ENCODE results near the gene SPDEF.

Gene SPDEF

DNA sequence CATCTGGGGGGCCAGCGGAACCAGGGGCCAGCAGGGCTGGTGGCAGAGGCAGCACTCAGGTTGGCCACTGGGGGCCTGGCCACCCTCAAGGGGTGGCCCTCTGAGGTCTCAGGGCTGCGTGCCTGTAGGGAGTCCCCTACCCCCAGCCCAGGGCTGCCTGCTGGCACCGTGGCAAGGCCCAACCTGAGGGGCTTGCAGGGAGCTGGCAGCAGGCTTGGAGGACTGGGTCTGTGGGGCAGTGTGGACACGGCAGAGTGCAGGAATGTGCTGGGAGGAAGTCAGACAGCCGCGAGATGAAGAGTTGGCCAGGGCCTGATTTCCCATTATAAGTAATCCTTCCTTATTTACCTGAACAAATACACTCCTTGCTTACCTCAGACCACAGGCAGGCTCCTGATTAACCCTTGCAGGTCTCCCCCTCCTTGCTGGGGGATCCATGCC is at the start of gene SPDEF:
Gene SPDEF (minus strand): TSS at position 299 of the 441 bp plus-strand sequence. CDS start 11,874 bp downstream, outside the sequence.
- DNase-seq (ENCODE audit: low read depth in 2 of 2, low spot score in 1 of 2): no peak

DNA sequence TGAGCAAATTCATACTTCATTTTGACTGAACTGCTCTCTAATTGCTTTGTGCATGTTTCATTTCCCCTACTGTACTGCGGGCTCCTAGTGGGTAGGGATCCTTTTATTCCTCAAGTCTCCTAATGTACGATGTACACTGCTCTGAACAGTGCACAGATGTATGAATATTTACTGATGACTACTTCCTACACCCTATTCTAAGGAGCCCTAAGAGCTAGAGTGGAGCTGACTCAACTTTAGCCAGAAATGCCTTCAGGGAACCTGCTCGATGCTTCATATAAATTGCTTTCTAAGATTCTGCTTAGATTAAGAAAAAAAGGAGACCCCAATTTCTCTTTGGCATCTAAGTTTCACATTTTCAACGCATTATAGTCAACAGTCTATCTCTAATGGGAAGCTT is 47.6 kb upstream of the SPDEF start:
- no peak for DNase-seq (ENCODE audit: low read depth in 2 of 2, low spot score in 1 of 2)

DNA sequence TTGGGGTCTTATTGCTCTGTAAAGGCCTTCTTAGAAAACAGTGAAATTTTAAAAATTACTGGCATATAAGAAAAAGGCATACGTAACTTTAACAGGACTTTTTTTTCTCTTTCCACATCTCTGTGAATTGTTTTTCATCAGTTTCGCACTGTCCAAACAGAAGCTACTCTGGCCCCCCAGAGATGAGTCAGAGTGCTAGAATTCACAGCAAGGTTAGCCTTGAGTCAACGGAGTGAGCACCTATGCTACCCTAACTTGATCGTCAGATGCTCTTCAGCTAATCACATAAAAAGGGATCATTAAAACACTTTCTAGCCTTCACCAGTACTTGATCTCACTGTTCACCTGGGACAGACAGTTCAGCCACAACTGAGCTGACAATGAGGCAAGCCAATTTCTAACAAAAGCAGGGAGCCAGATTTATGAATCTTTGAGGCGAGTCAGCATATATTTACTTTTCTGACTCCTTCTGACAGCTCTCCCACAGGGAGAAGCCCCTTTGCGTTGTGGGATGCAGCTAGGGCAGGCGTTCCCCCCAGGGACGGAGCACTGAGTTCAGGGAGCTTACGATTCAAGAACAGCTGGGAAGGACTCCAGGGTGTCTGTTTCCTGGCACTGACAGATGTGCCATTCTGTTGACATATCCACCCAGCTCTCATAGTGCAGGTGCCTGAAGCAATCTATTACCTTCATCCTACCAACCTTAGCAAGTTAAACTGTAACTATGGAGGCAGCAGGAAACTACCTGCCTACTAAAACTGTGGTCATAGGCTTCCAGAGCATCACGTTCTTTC is 46.4 kb upstream of the SPDEF start:
- no peak for DNase-seq (ENCODE audit: low read depth in 2 of 2, low spot score in 1 of 2)

DNA sequence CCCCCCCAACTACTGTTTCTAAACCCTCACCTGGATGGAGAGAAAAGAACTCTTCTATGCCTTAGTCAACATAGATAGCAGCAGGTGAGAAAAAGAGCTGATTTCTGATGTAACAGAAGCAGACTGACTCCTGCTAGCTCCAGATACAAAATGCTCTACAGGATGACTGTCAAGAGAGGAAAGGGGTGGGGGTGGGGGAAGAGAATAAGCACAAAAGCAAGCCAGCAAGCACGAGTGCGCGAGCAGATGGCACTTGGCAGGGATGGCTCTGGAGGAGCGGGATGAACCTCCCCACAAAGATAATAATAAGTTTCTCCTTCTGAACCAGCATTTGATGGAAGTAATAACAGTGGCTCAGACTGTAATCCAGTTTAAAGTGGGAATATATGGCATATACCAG is 45.6 kb upstream of the SPDEF start:
- no peak for DNase-seq (ENCODE audit: low read depth in 2 of 2, low spot score in 1 of 2)

DNA sequence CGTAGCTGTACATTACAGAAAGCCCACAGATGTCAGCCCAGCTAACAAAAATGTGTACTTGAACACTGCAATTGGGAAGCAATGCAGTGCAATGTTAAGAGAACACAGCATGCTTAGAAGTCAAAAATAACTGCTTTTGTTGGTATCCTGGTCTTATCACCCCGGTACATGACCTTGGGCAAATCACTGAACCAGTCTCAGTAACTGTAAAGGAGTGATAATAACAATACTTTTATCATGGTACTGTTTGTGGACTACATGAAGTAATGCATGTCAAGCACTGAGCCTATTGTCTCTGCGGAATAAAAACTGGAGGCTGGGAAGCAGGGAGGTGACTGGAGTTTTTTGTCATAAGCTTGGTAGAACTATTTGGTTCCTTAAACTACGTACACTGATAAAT is 44.7 kb upstream of the SPDEF start:
- no peak for DNase-seq (ENCODE audit: low read depth in 2 of 2, low spot score in 1 of 2)

DNA sequence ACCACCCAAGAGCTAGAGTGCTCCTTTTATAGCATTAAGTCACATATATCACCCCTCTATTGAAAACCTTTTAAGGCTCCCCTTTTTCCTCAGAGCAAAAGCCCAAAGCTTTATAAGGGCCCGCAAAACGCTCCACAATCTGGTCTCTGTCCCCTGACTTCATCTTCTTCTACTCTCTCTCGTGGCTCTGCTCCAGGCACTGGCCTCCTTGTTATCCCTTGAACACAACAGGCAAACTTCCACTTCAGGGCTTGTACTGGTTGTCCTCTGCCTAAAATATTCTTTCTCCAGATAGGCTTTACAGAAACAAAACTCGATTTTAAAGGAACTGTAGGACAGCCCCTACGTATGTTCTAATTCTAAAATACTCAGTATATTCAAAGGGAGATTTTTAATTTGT is 44.0 kb upstream of the SPDEF start:
- no peak for DNase-seq (ENCODE audit: low read depth in 2 of 2, low spot score in 1 of 2)

DNA sequence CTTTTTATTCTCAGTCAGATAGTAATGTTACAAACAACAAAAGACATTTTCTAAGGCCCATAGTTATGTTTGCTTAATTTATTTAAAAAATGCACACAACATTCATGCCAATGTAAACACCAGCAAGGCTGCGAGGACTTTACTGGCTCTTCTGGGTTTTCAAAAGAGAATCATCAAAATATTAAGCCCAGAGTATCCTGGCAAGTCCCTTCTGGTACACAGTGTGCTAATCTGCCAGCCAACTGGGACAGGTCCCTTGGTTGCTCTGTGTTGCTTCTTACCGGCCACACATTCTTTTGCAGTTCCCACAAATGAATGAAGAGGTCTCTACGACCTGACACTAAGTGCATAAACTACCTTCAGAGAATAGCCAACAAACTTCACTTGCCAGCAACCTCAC is 42.6 kb upstream of the SPDEF start:
- no peak for DNase-seq (ENCODE audit: low read depth in 2 of 2, low spot score in 1 of 2)

DNA sequence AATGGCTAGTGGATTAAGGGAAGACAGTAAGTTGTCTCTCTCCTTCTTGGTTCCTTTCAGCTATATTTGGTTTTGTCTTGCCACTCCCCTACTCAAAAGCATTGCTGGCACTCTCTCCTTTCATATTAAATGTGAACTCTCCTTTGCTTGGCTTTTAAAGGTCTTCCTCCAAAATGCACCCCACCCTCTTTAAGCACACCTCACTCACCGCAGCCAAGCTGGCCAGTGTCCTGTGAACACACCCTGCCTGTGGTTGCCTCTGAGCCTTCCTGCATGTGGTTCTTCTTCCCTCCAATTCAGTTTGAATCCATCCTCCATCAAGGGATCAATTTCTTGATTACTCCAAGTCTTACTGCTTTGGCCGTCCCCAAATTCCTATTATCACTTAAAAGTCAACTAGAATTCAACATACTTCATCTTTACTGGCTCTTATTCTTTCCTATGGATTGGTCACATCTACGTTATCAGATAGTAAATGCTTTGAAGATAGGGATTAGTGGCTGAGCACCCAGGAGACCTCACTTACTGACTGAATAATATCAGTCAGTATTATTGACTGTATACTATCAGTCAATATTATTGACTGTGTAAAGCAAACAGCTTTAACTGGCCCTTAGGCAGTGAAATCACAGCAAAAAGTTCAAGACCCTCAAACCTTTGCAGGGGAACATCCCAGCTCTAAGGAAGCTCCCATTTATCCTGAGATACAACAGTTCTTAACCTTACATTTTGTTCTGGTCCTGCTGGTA is 41.6 kb upstream of the SPDEF start:
- no peak for DNase-seq (ENCODE audit: low read depth in 2 of 2, low spot score in 1 of 2)

DNA sequence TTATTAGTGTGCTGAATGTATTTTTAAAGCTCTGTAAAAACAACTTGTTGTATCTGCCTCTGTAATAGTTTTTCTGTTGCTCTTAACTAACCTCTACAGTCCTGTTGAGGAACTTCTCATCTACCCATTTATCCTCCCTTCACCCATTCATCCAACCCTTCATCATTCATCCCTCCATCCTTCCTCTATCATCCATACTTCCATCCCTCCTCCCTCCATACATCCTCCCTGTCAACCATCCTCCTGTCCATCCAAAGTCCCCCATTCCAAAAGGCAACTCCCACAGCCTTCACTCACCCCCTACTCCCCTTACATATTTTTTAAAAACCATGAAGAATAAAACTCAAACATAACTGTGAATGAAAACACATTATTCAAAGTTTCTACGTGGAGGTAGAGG is 40.7 kb upstream of the SPDEF start:
- no peak for DNase-seq (ENCODE audit: low read depth in 2 of 2, low spot score in 1 of 2)

DNA sequence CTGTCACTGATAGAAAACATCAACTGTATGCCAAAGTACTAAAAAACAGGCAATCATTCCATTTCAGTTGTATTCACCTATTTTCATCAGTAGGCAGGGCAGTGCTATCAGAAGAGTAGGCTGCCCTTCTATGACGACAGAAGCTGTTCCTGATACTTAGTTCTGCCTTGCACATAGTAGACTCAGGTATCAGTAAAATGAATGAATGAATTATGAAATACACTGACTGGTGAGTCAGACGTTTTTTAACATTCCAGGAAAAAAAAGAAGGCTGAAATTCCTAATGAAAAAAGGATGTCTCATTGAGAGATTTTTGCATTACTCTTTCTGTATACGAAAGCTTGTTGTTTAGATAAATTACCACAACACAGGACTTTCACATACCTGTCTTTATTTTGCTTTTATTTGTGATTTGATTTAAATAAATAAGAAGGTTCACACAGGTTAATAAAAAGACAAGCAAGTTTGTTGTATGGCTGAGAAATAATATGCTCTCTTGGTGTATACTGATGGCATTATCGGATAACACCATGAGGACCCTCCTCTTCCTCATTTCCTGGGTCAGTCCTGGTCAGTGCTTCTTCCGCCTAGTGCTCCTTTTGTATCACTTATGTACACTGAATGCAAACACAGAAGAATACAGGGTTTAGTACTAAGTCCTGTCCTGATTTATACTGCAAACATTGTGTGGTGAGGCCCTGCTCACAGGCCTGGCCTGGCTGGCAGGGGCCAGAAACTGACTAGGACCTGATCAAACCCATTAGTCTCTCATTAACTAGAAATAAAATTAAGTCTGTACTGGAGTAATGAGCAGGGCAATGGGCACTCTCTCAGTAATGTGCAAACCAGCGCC is 39.4 kb upstream of the SPDEF start:
- no peak for DNase-seq (ENCODE audit: low read depth in 2 of 2, low spot score in 1 of 2)

DNA sequence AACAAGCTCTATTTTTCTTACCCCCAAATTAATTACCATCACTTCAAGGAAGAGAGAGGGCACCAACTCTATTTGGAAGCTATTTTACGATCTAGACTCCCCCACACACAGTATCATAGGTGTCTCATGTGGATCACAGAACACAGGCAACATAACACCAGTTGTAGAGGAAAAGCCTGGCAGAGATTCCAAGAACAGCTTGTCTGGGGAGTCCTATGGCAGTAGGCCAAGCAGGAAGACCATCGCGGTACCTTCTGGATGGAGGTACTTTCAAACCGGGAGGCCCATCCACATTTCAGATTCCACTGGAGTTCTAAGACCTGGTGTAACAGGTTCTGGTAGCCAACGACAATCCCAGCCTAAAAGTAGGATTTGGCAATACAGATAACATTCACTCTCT is 37.6 kb upstream of the SPDEF start:
- DNase-seq (ENCODE audit: low read depth in 2 of 2, low spot score in 1 of 2): no peak

DNA sequence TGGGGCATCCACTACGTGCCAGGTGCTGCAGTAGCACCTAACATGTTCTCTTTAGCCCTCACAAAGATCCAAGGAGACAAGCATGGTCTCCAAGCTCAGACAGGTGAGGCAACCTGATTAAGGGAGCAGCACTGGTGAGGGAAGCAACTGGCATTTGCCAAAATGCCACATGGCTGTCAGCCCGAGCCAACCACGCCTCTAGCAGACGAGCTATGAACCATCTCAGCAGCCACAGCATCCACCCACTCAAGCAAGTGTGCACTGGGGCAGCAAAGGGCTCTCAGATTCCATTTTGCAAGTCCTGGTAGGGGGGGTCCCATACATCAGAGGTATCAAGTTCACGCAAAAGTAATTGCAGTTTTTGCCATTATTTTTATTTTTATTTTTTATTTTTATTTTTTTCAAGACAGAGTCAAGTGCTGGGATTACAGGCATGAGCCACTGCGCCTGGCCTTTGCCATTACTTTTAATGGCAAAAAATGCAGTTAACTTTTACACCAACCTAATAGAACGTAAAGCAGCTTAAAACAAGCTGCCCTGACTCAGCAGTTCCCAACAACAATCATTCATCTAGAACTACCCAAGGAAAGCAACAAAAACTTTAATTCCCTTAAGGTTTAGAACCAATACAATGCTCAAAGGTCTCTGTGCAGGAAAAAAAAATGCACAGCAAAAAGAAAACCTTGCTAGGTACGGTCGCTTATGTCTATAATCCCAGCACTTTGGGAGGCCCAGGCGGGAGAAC is 36.3 kb upstream of the SPDEF start:
- no peak for DNase-seq (ENCODE audit: low read depth in 2 of 2, low spot score in 1 of 2)

DNA sequence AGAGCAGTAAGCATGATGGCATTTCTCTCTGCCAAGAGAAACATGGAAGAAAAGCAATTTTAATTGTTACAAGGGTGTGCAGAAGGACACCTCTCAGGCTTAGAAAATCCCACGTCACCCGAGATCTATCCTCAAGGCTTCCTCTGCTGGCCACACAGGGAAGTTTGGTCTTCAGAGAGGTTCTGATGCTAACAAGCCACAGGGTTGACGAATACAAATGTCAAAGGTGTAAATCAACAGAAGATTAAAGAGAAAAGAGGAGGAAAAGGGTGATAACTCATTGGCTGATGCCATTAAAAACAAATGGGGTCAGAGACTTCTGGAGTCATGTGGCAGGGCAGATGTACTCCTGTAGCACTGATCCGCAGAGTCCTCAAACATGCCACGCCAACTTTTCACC is 33.6 kb upstream of the SPDEF start:
- DNase-seq (ENCODE audit: low read depth in 2 of 2, low spot score in 1 of 2): no peak

DNA sequence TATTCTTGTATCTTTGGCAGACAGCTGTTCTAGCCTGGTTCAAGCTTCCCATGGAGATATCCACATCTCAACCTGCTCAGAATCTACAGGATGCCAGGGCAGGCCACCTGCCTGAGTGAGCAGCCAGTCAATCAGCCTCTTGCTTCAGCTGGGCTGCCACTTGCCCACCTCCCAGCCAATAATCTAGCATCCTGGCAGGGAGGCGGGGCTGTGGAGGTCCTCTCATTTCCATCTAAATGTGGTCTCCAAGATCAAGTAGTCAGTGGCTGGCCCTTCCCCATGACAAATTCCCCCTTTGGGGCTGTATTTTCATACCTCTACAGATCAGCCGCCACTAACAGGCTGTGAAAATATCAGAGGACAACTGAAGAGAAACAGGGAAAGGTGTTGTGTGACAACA is 33.0 kb upstream of the SPDEF start:
- DNase-seq (ENCODE audit: low read depth in 2 of 2, low spot score in 1 of 2): no peak

DNA sequence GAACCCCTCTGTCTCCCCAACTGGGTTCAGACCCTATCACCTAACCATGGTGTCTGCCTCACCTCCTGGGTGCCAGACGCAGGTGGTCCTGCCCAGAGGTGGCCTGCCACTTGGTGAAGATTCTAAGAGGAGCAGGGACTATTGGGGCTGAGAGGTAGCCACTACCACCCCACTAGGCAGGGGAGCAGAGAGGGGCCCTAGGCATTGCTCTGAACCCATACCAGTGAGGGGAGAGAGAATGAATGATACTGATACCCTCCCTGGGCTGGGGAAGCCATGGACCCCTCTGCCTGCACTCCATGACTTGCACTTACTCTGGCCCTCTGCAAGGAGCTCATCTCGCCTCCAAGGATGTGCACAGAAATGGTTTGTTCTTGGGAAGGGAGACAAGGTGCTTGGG is 31.7 kb upstream of the SPDEF start:
- DNase-seq (ENCODE audit: low read depth in 2 of 2, low spot score in 1 of 2): no peak

DNA sequence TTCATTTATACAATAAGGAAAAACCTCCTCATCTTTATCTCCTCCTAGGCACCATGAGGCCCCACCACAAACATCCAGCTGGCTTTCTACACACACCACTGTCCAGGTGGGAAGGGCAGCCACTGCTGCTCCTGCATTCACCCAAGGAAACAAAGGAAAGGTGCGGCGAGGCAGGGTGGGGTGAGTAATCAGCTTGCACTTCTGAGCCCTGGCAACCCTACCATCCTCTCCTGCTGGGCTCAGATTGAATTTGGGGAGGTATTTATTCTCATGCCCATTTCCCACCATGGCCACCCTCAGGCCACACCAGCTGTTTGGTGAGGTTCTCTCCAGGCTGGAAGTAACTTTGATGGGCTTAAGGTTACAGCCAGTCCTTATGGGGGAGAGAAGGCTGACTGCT is 31.2 kb upstream of the SPDEF start:
- DNase-seq (ENCODE audit: low read depth in 2 of 2, low spot score in 1 of 2): no peak

DNA sequence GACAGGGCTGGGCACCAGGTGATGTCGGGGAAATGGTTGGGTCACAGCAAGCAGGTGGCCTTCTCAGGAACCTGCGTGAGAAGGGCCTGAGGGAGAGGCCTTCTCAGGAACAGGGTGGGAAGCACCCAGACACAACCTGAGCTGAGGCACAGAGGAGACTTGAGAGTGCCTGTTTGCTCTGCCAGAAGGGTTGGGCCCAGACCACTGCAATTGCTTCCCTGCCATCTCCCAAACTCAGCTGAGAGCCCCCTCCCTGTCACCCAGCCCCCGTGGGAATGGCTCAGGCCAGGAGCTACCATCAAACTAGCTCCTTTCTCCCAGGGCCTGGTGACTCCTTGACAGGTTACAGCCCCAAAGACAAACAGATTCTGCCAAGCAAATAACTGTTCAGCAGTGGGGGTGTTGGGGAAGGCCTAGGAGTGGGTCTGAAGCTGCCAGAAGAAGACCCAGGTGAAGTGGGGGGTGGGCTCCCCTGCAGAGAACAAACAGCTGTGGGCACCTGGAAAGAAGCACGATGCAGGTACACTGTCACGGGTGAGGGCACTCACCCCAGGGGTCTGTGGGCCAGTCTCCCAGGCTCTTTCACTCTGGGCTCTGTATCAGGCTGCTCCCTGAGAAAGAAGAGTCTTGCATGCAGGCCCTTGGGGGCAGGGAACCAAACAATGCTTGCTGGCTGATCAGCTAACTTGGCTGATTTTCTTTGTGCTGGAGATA is 30.4 kb upstream of the SPDEF start:
- no peak for DNase-seq (ENCODE audit: low read depth in 2 of 2, low spot score in 1 of 2)

DNA sequence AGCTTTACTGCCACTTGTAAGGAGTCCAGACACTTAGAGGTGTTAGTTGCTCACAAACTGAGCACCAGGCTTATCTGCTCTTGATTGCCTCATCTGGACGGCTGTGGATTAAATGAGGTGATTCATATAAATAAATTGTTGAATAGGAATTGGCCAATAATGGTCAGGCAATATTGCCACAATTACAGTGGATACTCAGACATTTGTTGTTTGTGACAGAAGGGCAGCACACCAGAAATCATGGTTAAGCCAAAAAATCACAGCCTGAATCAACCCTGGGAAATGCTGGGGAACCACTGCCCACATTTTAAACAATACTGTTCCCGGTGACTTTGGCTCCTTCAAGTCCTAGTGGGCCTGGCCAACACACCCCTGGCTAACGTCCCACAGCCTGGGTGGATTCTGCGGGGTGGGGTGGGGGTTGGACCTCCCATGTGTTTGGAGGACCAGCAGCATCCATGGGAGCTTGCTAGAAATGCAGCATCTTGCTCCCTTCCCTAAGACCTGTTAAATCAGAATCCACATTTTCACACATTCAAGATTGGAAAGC is 29.5 kb upstream of the SPDEF start:
- no peak for DNase-seq (ENCODE audit: low read depth in 2 of 2, low spot score in 1 of 2)

DNA sequence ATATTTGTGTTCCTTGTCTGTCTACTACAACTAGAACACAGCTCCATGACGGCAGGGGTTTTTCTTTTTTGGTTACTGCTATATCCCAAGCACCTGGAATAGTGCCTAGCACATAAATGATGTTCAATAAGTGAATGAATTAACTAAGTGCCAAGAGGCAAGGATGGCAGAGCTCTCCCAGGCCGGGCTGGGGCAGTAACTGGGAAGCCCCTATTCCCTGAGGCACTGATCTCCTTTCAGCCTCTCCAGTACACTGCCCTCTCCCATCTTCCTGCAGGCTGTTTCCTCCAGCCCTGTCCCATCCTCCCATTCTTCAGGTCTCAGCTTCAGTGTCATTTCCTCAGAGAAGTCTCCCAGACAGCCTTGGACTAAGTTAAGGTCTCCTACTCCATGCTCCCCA is 29.0 kb upstream of the SPDEF start:
- no peak for DNase-seq (ENCODE audit: low read depth in 2 of 2, low spot score in 1 of 2)

DNA sequence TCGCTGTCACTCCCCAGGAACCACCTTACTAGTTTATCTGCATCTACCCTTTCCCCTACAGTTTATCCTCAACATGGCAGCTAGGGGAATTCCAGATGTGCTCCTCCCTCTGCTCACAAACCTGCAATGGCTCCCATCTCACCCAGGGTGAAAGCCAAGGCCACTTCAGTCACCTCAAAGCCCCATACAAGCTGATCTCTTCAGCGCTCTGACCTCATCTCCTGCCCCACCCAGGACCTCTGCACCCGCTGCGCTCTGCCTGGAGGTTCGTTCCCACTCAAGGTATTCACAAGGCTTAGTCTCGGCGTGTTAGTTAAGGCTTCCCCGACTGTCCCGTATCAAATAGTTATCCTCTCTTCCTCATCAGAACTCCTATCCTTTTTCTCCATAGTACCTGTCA is 28.6 kb upstream of the SPDEF start:
- no peak for DNase-seq (ENCODE audit: low read depth in 2 of 2, low spot score in 1 of 2)

All from stimulated activated CD8-positive, alpha-beta memory T cell treated with anti-CD3 and anti-CD28 coated beads, Interleukin-4, amount 100 ng/mL, for 4 hours (primary cell).